ENCODE measurements around the gene PLXNA4. TPM values are rescaled to one million over a fixed set of nuclear protein-coding genes. Genes with fewer than 3 reads are reported as not detected.

The PLXNA4 gene
- polyA plus RNA-seq, 1 donor (not counting 4 experiments of a cell fraction or from before 2014, with no cell fraction given), result 0.01 TPM

DNA sequence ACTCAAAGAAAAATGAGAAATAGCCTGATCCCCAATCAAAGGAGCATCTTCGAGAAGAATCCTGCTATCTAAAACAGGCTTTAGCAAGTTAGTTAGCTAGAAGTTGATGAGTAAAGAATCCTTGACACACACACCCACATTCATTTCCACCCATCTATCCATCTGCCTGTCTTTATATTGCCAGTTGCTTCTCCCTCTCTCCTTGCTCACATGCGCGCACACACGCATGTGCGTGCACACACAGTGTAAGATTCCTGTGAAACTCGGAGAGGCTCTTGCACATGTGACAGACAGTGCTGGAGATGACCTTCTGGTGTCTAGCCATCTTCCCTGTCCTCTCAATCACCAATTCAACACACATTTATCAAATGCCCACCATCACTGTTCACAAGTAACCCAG is 393.3 kb downstream of the PLXNA4 start:
- H3K9me3 ChIP-seq (ENCODE audit: control insufficient read depth, low read depth, low read length), result peaks cover 2% of the 10 kb centered on the region
- no peaks in the 10 kb centered on the region for H3K9me1 ChIP-seq (ENCODE audit: control insufficient read depth, extremely low read depth, insufficient read depth, low read length)
- no peaks in the 10 kb centered on the region for H3K79me2 ChIP-seq (ENCODE audit: control insufficient read depth, insufficient read depth, low read length)
- no peaks in the 10 kb centered on the region for H4K20me1 ChIP-seq (ENCODE audit: control insufficient read depth, extremely low read depth, insufficient read depth, low read length)
- no peak overlapping the region for H3K27ac ChIP-seq (ENCODE audit: control insufficient read depth, insufficient read depth, low read length)
- TF ChIP-seq EZH2 (IDR thresholded peaks at IDR 0.05; ENCODE audit: low read length) (no peak), CTCF (optimal IDR thresholded peaks at IDR 0.05 in 1 of 3, IDR thresholded peaks at IDR 0.05 in 1 of 3, conservative IDR thresholded peaks at IDR 0.05 in 1 of 3; ENCODE audit: extremely low read depth in 1 of 3, insufficient read depth in 2 of 3, low read length in 3 of 3) (no peak)
- peaks cover 4% of the 10 kb centered on the region for H3K4me1 ChIP-seq (ENCODE audit: control insufficient read depth, extremely low read depth, insufficient read depth, low read length)
- H3K4me3 ChIP-seq (ENCODE audit: control insufficient read depth in 2 of 3, extremely low read depth in 1 of 3, insufficient read depth in 2 of 3, low read depth in 1 of 3, low read length in 3 of 3), result no peak overlapping the region
- no peak overlapping the region for H2AFZ ChIP-seq (ENCODE audit: control insufficient read depth, low read length)
- no peak overlapping the region for H3K9ac ChIP-seq (ENCODE audit: control insufficient read depth, extremely low read depth, insufficient read depth, low read length)
- FAIRE-seq (no peak), DNase-seq (ENCODE audit: low read depth, low spot score) (no peak)
- no peaks in the 10 kb centered on the region for H3K36me3 ChIP-seq (ENCODE audit: control insufficient read depth in 2 of 2, extremely low read depth in 1 of 2, insufficient read depth in 2 of 2, low read length in 2 of 2)
- H3K4me2 ChIP-seq (ENCODE audit: control insufficient read depth, extremely low read depth, insufficient read depth, low read depth, low read length), result no peak overlapping the region
- dilution Hi-C loops (cut with MboI; ENCODE audit: extremely low pct_ligation_motif_present, low sequenced_read_pairs), result no loop called here
- H3K27me3 ChIP-seq (ENCODE audit: control insufficient read depth, extremely low read depth, insufficient read depth, low read length), result peaks cover 2% of the 10 kb centered on the region

DNA sequence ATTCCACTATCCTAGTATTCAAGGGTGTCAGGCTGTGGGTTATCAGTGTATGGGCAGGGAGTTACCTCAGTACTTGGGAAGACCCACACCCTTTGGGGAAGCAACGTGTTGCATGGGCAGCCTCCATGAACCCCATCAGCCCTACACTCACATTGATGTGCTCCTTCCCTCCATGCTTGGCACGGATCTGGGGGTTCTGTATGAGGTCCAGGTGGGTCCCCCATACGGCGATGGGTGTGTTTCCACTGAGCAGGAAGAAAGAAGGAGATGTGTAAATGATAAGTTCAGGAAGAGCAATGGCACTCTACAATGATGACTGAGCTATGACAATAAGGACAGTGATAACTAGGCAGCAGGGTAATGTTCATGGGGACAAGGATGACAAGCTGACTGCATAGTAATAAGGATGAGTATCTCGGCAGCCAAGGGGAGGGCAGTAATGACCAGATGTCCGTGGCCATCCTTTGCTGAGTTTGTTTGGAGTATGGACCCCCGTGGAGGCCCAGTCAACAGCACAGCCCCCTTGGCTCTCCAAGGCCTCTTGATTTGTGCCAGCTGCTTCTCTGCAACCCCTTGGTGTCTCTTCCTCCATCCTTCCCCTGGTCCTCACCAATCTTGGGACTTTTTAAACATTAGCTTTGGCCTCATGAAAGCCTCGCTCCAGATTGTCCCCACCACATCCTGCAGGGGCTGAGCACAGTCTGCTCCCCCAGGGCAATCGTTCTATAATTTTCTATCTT is 394.2 kb downstream of the PLXNA4 start:
- no peaks in the 10 kb centered on the region for H3K27me3 ChIP-seq (ENCODE audit: control insufficient read depth, extremely low read depth, insufficient read depth, low read length)

More for the DNA sequence above, 394.2 kb downstream of the PLXNA4 start:
- no peaks in the 10 kb centered on the region for H3K9me1 ChIP-seq (ENCODE audit: control insufficient read depth, extremely low read depth, insufficient read depth, low read length)
- no peaks in the 10 kb centered on the region for H3K9me3 ChIP-seq (ENCODE audit: control insufficient read depth, low read depth, low read length)
- peaks cover 8% of the 10 kb centered on the region for H3K4me1 ChIP-seq (ENCODE audit: control insufficient read depth, extremely low read depth, insufficient read depth, low read length)
- TF ChIP-seq CTCF (optimal IDR thresholded peaks at IDR 0.05 in 1 of 3, IDR thresholded peaks at IDR 0.05 in 1 of 3, conservative IDR thresholded peaks at IDR 0.05 in 1 of 3; ENCODE audit: extremely low read depth in 1 of 3, insufficient read depth in 2 of 3, low read length in 3 of 3) (no peak), EZH2 (IDR thresholded peaks at IDR 0.05; ENCODE audit: low read length) (no peak)
- H3K36me3 ChIP-seq (ENCODE audit: control insufficient read depth in 2 of 2, extremely low read depth in 1 of 2, insufficient read depth in 2 of 2, low read length in 2 of 2), result no peaks in the 10 kb centered on the region
- dilution Hi-C loops (cut with MboI; ENCODE audit: extremely low pct_ligation_motif_present, low sequenced_read_pairs), result no loop called here
- no peak overlapping the region for H3K4me3 ChIP-seq (ENCODE audit: control insufficient read depth in 2 of 3, extremely low read depth in 1 of 3, insufficient read depth in 2 of 3, low read depth in 1 of 3, low read length in 3 of 3)
- H3K9ac ChIP-seq (ENCODE audit: control insufficient read depth, extremely low read depth, insufficient read depth, low read length), result no peak overlapping the region
- H4K20me1 ChIP-seq (ENCODE audit: control insufficient read depth, extremely low read depth, insufficient read depth, low read length), result no peaks in the 10 kb centered on the region
- no peak overlapping the region for H3K4me2 ChIP-seq (ENCODE audit: control insufficient read depth, extremely low read depth, insufficient read depth, low read depth, low read length)
- no peak for FAIRE-seq
- DNase-seq (ENCODE audit: low read depth, low spot score), result no peak
- H3K79me2 ChIP-seq (ENCODE audit: control insufficient read depth, insufficient read depth, low read length), result no peaks in the 10 kb centered on the region
- H2AFZ ChIP-seq (ENCODE audit: control insufficient read depth, low read length), result no peak overlapping the region
- no peak overlapping the region for H3K27ac ChIP-seq (ENCODE audit: control insufficient read depth, insufficient read depth, low read length)

Measured in keratinocyte (primary cell).